SHP77 (cell line): Measurements from ENCODE around the gene STRADA.

Source experiments
- DNase-seq, 2 experiments: peaks; one replicate each; lab custom pipeline; 2025; lab: John Stamatoyannopoulos, UW

STRADA gene, protein sequence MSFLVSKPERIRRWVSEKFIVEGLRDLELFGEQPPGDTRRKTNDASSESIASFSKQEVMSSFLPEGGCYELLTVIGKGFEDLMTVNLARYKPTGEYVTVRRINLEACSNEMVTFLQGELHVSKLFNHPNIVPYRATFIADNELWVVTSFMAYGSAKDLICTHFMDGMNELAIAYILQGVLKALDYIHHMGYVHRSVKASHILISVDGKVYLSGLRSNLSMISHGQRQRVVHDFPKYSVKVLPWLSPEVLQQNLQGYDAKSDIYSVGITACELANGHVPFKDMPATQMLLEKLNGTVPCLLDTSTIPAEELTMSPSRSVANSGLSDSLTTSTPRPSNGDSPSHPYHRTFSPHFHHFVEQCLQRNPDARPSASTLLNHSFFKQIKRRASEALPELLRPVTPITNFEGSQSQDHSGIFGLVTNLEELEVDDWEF

DNA sequence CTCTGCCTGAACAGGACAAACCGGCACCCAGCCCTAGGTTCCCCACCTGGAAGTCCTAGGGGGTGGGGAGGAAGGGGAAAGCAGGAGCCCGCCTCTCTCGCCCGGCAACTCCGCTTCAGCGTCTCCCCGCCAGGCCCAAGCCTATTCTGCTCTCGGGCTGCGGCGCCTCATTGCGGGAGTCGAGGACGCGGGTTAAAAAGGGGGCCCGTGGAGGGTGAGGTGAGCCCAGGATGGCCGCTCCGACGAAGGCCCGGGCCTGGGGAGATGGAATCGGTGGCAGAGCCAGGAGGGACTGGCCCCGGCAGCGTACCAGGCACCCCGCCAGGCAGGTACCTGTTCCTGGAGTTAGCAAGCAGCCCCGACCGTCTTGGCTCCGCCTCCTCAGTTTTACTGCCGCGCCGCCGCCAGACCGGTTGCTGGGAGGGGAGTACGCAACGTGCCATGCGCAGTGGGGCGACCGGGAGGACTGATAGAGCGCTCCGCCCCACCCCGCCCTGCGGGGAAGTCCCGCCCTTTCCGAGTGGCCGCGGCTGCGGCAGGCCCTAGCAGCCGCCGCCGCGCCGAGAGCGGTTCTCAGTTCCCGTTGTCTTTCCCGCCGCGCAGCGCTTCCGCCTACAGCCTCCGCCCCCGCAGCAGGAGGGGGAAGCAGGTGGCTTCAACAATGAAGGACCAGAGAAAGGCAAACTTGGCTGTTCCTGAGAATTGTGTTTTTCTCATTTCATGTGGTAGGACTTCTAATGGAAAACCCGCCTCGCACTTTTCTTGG is at the start of gene STRADA:
TSS of gene STRADA (minus strand) at position 392 of the 766 bp plus-strand sequence. CDS start 13,430 bp downstream, outside the sequence.
- peak; percentile 94 to 97 for DNase-seq

DNA sequence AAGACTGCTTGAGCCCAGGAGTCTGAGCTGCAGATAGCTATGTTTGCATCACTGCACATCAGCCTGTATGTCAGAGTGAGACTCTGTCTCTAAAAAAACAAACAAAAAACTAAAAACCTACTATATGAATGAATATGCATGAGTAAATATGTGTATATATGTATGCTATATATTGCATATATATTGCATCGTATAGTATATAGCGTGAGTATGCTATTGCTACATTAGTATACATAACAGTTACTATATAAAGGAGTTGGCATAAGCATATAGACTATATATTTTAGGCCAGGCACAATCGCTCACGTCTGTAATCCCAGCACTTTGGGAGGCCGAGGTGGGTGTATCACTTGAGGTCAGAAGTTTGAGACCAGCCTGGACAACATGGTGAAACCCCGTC is 48.5 kb upstream of the STRADA start:
- no peak for DNase-seq

DNA sequence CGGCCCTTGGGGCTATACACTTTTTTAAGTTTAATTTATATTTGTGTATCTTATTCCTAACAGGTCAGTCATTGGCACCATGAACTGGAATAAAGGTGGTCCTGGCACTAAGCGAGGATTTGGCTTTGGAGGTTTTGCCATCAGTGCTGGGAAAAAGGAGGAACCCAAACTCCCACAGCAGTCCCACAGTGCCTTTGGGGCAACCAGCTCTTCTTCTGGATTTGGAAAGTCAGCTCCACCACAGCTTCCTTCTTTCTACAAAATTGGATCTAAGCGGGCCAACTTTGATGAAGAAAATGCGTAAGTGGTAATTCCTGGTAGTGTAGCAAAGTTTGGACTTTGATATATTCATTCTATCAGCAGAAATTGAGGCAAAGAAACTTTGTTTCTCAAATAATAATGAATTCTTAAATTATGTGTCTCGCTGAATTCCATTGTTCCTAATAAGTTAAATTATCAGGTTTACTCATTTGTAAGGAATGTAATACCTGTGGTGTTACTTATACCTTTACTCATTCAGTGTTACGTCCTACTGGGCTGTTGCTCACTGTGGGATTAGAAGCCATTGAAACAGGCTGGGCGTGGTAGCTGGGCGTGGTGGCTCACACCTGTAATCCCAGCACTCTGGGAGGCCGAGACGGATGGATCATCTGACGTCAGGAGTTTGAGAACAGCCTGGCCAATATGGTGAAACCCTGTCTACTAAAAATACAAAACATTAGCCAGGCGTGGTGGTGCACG is 45.5 kb upstream of the STRADA start:
- no peak for DNase-seq

DNA sequence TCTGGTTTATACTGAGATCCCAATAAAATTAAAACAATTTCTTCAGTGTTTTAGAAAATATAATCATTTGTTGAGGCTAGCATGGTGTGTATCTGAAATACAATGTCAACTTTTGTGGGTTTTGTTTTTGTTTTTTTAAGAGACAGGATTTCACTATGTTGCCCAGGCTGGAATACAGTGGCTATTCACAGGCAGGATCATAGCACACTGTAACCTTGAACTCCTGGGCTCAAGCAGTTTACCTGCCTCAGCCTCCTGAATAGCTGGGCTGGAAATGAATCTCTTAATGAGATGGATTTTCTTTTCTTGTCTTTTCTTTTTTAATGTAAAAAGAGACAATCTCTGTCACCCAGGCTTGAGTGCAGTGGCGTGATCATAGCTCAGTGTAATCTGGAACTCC is 44.5 kb upstream of the STRADA start:
- no peak for DNase-seq

DNA sequence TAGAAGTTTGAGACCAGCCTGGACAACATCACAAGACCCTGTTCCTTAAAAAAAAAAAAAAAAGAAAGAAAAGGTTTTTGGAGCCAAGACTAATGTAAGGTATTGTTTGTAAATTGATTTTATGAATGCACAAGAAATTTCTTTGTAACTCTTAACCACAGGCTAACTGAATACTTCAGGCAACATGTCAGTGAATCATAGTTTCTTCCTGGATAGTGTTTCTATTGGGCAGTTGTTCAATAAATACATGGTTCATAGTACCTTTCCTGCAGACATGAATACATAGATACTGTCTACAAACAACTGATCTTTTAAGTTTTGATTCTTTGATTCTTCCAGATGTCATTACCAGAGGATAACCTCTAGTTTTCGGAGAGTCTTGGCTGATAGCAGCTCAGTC is 44.0 kb upstream of the STRADA start:
- no peak for DNase-seq

DNA sequence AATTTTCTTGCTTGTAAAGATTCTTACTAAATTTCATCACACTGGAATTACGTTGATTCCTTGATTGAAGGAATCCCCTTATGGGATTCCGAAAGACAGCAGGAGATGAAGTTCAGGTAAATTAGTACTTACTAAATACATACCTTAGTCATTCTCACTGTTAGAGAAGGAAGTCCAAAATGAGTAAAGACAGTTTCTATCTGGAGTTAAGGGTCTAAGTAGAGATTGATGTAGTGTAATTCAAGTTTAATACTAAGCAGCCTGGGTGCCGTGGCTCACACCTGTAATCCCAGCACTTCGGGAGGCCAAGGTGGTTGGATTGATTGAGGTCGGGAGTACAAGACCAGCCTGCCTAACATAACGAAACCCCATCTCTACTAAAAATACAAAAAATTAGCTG is 41.9 kb upstream of the STRADA start:
- DNase-seq, result no peak

DNA sequence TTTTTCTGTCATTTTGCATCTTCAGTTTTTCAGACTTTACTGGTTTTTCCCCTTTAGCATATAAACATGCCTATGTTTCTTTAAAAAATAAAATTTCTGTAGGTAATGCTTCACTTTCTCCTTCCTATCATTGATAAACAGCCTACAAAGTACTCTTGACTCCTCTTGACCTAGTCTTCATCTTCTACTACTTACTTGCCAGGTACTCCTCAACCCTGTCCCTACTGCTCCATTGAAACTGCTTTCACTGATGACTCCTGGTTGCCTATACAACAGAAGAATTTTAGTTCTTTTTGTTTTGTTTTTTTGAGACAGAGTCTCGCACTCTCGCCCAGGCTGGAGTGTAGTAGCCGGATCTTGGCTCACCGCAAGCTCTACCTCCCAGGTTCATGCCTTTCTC is 39.3 kb upstream of the STRADA start:
- no peak for DNase-seq

DNA sequence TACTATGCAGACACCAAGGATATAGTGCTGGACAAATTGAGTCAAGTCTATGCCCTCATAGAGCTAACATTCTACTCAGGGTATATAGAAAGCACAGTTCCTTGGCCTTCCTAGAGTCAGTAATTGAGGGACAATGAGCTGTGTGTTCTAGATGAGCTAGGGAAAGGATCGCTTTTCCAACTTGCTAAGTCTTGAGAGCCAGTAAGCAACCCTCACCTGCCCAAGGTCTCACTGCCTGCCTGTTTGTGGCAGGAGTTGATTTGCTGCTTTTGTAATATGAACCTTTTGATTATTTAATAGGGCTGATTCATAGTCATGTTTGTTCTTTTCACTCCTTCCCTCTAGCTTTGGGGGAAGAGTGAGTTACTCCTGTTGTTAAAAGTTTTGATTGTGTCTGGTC is 38.9 kb upstream of the STRADA start:
- no peak for DNase-seq

DNA sequence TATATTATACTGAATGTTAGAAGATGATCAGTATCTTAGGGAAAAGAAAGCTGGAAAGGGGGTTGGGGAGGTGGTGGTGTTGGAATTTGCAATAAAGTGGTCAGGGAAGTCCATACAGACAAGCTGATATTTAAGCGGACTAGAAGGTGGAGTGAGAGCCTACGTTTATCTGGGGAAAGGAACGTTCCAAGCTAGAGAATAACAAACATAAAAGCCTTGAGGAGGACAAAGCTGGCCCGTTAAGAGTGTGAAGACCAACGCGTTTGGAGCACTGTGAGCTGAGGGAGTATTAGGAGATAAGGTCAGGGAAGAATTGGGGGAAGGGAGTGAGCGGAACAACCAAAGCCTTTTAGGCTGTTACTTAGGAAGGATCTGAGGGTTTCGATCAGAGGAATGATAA is 33.8 kb upstream of the STRADA start:
- no peak for DNase-seq

DNA sequence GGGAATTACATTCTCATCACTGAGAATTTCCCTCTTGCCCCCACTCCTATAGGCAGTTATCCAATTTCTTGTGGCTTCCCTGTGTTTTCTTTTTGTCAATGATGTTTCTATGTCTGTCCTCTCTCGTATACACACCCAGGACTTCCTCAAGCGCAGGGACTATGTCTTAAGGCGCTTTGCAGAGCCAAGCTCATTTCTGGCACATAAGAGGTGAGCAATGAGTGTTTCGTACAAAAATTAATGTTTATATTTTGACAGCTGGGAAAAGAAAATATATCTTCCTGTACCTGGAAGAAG is 33.3 kb upstream of the STRADA start:
- no peak for DNase-seq

DNA sequence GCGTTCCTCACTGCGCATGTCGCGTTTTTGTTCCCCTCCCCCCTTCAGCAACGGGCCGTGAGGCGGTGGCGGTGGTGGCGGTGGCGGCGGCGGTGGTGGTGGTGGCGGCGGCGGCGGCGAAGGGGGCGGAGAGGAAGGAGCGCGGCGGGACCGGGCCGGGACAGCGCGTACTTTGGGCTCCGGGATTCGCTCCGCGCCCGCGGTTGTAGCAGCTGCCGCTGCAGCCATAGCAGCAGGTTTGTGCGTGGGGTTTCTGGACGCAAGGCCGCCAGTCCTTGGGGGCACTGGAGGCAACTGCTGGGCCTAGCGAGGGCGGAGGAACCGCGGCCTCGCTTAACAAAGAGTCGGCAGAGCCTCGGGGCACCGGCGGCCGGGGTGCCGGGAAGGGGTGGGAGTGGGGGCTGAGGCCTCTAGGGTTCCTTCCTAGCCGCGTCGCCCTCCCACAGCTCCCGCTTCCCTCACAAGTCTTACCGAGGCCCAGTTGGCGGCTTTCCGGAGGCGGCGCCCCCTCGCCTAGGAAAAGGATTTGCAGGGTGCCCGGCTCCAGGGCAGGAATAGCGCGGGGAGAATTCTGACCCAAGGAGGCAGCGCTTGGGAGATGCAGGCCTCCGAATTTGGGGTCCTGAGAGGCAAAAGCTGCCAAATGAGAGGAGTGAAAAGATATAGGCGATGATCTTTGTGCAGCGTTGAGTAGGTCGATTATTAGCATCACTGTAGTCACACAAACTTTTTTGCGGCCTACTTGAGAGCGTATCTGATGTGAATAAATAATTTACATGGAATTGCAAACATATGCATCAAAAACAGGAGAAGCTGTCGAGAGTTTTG is 32.8 kb upstream of the STRADA start, which contains the start of gene DDX42:
TSS of gene DDX42 (plus strand) at position 30 of the 828 bp plus-strand sequence. CDS start 12,880 bp downstream, outside the sequence.
- DNase-seq, result peak; percentile 22 to 44

DNA sequence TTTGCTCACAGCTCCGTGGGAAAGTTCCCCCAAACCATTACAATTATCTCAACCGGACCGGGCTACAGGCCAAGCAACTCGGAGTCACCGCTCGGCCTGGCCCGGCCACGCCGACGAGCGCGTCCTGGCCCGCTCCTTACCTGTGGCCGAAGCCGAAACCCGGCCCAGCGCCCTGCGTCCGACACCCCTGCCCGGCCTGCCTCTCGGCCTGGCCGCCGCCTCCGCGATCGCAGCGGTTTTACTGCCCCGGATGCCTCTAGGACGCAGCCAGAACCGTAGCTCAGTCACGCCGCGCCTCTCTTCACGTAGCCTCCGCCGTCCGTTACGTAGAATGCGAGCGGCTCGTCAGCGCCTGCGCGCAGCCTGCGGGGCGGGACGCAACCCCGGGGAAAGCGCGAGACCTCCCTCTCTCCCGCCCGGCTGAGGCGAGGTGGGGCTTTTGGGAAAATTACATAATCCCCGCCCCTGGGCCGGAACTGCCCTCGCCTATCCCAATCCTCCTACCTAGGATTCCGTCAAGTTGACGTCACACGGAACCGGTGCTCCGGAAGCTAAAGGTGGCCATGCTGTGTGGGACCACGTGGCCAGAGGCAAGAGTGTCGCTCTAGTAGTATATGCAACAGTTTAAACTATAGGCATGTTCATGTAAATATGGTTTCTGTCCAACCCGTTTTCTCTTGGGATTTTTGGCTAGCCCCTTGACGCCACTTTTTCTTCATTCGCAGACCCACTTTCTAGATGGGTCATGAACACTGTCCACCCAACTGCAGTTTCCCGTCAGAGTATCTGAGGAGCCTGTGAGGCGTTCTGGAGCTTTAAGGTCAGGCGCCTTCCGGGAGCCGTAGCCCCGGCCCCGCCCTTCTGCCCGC is 31.9 kb upstream of the STRADA start, which contains the start of gene CCDC47:
TSS of gene CCDC47 (minus strand) at position 326 of the 869 bp plus-strand sequence. CDS start 7,422 bp downstream, outside the sequence.
- peak; percentile 97 to 98 for DNase-seq

DNA sequence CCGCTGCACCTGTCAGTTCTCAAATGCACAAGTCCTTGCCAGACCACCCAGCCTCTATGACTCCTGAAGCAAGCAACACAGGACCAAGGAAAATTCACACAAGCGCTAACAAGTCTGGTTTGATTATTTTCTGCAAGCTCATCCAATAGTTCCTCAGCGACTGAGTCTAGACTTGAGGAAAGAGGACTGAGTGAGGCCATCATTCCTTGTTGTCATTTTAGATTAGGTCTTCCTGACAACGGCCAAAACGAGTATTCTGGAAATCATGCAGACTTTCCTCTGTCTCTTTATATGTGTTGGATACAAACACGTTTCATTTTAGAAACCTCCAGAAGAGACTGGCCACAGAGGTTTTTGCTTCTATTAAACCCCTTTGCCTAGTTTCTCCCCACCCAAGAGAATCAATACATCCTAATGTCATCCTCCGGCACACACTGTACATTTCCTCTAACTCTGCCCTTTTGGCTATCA is 31.2 kb upstream of the STRADA start:
- peak; percentile 1 to 9 for DNase-seq

DNA sequence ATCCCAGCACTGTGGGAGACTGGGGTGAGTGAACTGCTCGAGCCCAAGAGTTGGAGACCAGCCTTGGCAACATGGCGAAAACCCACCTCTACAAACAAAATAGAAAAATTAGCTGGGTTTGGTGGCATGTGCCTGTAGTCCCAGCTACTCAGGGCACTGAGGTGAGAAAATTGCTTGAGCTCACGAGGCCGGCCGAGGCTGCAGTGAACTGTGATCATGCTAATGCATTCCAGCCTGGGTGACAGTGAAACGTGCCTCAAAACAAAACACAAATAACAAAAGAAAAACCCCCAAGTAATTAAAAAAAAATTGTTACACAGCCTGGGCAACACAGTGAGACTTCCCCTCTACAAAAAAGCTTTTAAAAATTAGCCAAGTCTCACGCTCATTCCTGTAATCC is 26.8 kb upstream of the STRADA start:
- DNase-seq, result no peak

DNA sequence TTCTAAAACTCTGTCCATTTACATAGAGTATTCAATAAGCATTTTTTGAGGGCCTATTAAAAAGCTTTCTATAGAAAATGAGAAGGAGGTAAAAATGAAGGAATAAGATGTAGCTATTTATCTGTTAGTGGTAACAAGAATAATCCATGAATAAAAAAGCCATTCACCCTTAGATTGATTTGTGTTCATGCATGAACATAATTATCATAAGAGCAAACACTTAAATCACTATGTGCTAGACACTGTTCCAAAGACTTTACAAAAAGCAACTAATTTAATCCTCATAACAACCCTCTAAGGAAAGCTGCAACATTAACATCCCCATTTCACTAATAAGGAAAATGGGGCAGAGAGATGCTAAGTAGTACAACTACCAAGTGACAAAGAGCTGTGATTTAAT is 25.2 kb upstream of the STRADA start:
- DNase-seq, result no peak

DNA sequence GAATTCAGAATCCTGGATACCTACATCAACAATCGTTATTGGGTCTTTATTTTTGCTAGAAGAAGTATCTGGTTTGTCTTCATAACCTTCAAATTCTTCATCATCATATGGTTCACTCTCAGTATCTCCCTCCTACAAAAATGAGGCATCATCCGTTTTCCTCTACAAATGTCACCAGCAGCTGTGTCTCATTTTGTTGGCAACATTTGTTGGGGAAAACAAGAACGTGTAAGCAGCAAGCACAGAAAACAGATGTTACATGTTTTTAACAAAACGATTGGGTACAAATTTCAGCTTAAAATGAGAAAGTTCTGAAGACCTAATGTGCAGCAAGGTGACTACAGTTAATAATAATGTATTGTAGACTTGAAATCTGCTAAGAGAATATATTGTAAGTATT is 23.1 kb upstream of the STRADA start:
- DNase-seq, result no peak

DNA sequence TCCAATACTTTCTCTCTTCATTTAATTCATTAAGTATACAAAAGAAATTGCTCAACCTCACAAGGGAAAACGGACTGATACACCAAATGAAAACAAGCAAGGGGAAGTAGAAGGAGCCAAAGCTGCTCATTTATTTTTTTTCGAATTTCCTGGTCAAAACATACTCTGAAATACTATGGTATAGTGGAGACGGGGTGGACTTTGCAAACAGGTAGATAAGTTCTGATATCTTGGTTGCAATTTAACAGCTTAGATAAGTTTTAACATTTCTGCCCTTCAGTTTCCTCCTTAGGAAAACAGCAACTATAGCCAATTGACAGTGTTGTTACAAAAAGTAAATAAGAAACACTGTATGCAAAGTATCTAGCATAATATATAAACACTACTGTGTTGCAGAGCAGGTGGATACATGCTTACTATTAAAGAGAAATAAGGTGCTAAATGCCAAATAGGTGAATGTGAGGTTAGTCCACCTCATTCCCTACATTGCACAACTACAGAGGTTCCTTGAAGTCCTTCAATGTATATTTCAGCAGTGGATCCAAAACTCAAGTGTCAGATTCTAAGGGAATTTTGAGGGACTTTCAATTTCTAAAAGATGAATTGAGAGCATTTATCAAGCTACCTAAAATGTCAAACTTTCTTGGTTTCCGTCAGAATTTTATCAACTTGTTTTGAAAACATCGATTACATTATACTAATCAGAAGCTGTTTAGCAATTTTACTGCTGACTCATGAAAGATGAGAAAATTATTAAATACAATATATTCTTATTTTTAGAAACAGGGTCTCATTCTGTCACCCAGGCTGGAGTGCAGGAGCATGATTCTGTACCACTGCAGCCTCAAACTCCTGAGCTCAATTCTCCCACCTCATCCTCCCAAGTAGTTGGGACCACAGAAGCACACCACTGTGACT is 20.8 kb upstream of the STRADA start:
- DNase-seq, result no peak

DNA sequence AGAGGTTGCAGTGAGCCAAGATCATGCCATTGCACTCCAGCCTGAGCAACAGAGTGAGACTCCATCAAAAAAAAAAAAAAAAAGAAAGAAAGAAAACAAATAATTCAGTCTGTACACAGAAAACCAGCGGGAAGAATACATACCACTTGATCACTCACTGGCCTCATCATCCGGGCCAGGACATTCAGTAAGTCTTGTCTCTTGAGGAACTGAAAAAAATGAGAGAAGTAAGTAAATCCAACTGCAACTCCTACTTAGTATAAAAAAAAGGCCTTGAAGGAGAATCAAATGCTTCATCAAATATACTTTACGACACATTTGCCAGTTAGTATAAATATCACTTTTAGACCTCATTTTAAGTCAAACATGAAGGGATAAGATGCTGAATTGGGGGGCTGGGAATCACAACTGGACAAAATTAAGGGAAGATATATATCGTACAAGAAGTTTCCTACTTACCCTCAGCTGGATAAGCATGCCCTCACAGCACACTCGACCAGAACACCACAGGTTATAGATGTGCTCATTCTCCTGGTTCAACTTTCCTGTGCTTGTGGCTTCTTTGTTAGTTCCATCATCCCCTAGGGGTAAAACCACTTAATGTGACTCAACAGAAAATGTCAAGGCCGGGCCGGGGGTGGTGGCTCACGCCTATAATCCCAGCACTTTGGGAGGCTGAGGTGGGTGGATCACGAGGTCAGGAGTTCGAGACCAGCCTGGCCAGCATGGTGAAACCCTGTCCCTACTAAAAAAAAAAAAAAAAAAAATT is 19.4 kb upstream of the STRADA start:
- no peak for DNase-seq

DNA sequence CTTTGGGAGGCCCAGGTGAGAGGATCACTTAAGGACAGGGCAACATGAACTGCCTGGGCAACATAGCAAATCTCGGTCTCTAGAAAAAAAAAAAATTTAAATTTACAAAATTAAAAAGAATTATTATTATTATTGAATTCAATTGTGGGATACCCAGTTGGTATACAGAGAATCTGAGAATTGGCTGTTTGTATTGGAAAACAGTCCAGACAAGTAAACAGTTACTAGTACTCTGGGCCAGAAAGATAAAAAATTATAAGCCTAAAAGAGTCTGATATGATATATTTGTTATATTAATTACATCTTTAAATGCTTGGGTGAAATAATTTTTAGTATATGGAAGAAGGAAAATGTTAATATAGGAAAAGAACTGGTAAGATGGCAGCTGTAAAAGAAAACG is 16.8 kb upstream of the STRADA start:
- no peak for DNase-seq
